GM12891 (cell line): ENCODE results near the gene SLC38A6.
A peak's percentile ranks its signal among the peaks of the same experiment; 100 is the strongest.

Experiments
- DNase-seq: peaks from one replicate; pipeline ENCODE4 v3.0.0; 2011; ENCODE audit warnings: low spot score; ENCODE audit not compliant: insufficient read length
- FAIRE-seq: peaks from 2 replicates; lab custom pipeline; 2011; peaks lifted over from hg19 to GRCh38; lab: Jason Lieb, UNC
- PAX5 ChIP-seq: IDR thresholded peaks from 2 replicates; pipeline ENCODE4 v1.6.1; 2011; ENCODE audit warnings: low read length, moderate library complexity, mild to moderate bottlenecking; ENCODE audit not compliant: insufficient read depth, severe bottlenecking
- POLR2A ChIP-seq: IDR thresholded peaks from 2 replicates; pipeline ENCODE4 v1.6.1; 2011; ENCODE audit warnings: low read depth, low read length, control low read depth
- POLR2AphosphoS5 ChIP-seq: IDR thresholded peaks from 2 replicates; pipeline ENCODE4 v1.6.1; 2011; ENCODE audit warnings: low read depth, low read length, control low read depth
- POU2F2 ChIP-seq: IDR thresholded peaks from 2 replicates; pipeline ENCODE4 v1.6.1; 2011; ENCODE audit warnings: low read depth, mild to moderate bottlenecking, control low read depth, low read length, moderate library complexity
- SPI1 ChIP-seq: IDR thresholded peaks from 2 replicates; pipeline ENCODE4 v1.6.1; 2011; ENCODE audit warnings: low read depth, low read length, control low read depth
- TAF1 ChIP-seq: IDR thresholded peaks from 2 replicates; pipeline ENCODE4 v1.6.1; 2011; ENCODE audit warnings: low read depth, low read length, control low read depth

SLC38A6 gene

GRCh38 chr14:60973070-60973469 lies 8.0 kb upstream of the SLC38A6 start:
- no peak for TF ChIP-seq PAX5
- no peak for TF ChIP-seq POLR2A
- no peak for TF ChIP-seq TAF1
- TF ChIP-seq POLR2AphosphoS5: no peak
- TF ChIP-seq SPI1: no peak
- no peak for TF ChIP-seq POU2F2
- no peak for FAIRE-seq

GRCh38 chr14:60974090-60974651 lies 6.9 kb upstream of the SLC38A6 start:
- no peak for DNase-seq
- TF ChIP-seq TAF1: no peak
- FAIRE-seq: peak; percentile 20

More at GRCh38 chr14:60973070-60973469, 8.0 kb upstream of the SLC38A6 start:
- DNase-seq: no peak

GRCh38 chr14:60975551-60975950 lies 5.5 kb upstream of the SLC38A6 start:
- TF ChIP-seq POU2F2 (no peak), POLR2A (no peak), POLR2AphosphoS5 (no peak), TAF1 (no peak)
- no peak for DNase-seq
- FAIRE-seq: no peak

GRCh38 chr14:60977847-60978246 lies 3.2 kb upstream of the SLC38A6 start:
- FAIRE-seq (no peak), DNase-seq (no peak)
- no peak for TF ChIP-seq POLR2A
- TF ChIP-seq POLR2AphosphoS5: no peak
- TF ChIP-seq TAF1: no peak
- no peak for TF ChIP-seq POU2F2
- TF ChIP-seq PAX5: no peak
- no peak for TF ChIP-seq SPI1

GRCh38 chr14:60981633-60982455 lies 799 bp downstream of the SLC38A6 start:
- no peak for TF ChIP-seq PAX5
- no peak for TF ChIP-seq TAF1
- no peak for TF ChIP-seq POLR2A
- TF ChIP-seq SPI1: no peak
- TF ChIP-seq POLR2AphosphoS5: no peak
- TF ChIP-seq POU2F2: no peak
- DNase-seq: no peak
- peak; percentile 31 for FAIRE-seq

GRCh38 chr14:60984196-60984595 lies 3.2 kb downstream of the SLC38A6 start:
- FAIRE-seq: no peak
- DNase-seq: no peak
- TF ChIP-seq PAX5 (no peak), SPI1 (no peak), POLR2A (no peak), POLR2AphosphoS5 (no peak), TAF1 (no peak), POU2F2 (no peak)

GRCh38 chr14:60986500-60986899 lies 5.5 kb downstream of the SLC38A6 start:
- FAIRE-seq (no peak), DNase-seq (no peak)
- TF ChIP-seq PAX5: no peak
- no peak for TF ChIP-seq POLR2A
- TF ChIP-seq POU2F2: no peak
- TF ChIP-seq SPI1: no peak
- no peak for TF ChIP-seq POLR2AphosphoS5
- no peak for TF ChIP-seq TAF1

GRCh38 chr14:60989599-60989998 lies 8.6 kb downstream of the SLC38A6 start:
- FAIRE-seq (no peak), DNase-seq (no peak)
- TF ChIP-seq TAF1 (no peak), POLR2A (no peak), PAX5 (no peak), POLR2AphosphoS5 (no peak), SPI1 (no peak), POU2F2 (no peak)

- no peak for FAIRE-seq
- TF ChIP-seq SPI1: no peak
- no peak for TF ChIP-seq PAX5
- no peak for TF ChIP-seq POU2F2
- TF ChIP-seq POLR2AphosphoS5: no peak
These were observed 17.6 kb downstream of the SLC38A6 start for GRCh38 chr14:60998617-60999016.

GRCh38 chr14:60999536-60999935 lies 18.5 kb downstream of the SLC38A6 start:
- TF ChIP-seq POLR2A: no peak
- no peak for TF ChIP-seq TAF1
- no peak for TF ChIP-seq SPI1
- TF ChIP-seq POU2F2: no peak
- no peak for TF ChIP-seq PAX5
- no peak for TF ChIP-seq POLR2AphosphoS5
- DNase-seq (no peak), FAIRE-seq (no peak)

More at GRCh38 chr14:60998617-60999016, 17.6 kb downstream of the SLC38A6 start:
- no peak for DNase-seq

- no peak for FAIRE-seq
- DNase-seq: no peak
- TF ChIP-seq POLR2A (no peak), SPI1 (no peak), TAF1 (no peak), POU2F2 (no peak), PAX5 (no peak), POLR2AphosphoS5 (no peak)
These were observed 22.5 kb downstream of the SLC38A6 start for GRCh38 chr14:61003571-61003970.
